Gastroesophageal sphincter (tissue), 4 donors: ENCODE results near the gene MMP11. TPM values are rescaled to one million over a fixed set of nuclear protein-coding genes. Genes with fewer than 3 reads are reported as not detected.

ENCODE experiments used
- ATAC-seq: fragments of 150-250 bp; one replicate; pipeline ENCODE4 v1.9.1; 2016; ENCODE audit warnings: mild to moderate bottlenecking, moderate library complexity
- H3K27ac ChIP-seq, 4 donors: fragments of 200-600 bp; sonication (generic) in 3 of 4; 1 replicate in 3 of 4; 2 replicates in 1 of 4; pipeline ENCODE4 v1.5.1; 2016 to 2019
- H3K27me3 ChIP-seq: fragments of 200-600 bp; sonication (generic); one replicate; pipeline ENCODE4 v1.5.1; 2019
- H3K36me3 ChIP-seq, 2 donors: fragments of 200-600 bp; sonication (generic); one replicate each; pipeline ENCODE4 v1.5.1; 2019; ENCODE audit warnings: control low read depth in 1 of 2
- H3K4me1 ChIP-seq, 3 donors: fragments of 200-600 bp; sonication (generic); 1 replicate in 2 of 3; 2 replicates in 1 of 3; pipeline ENCODE4 v1.5.1; 2016 to 2019; ENCODE audit warnings: control low read depth in 2 of 3
- H3K4me3 ChIP-seq, 2 donors: fragments of 200-600 bp; sonication (generic); one replicate each; pipeline ENCODE4 v1.5.1; 2019; ENCODE audit warnings: mild to moderate bottlenecking in 1 of 2, moderate library complexity in 1 of 2
- H3K9me3 ChIP-seq, 3 donors: fragments of 200-600 bp; sonication (generic); one replicate each; pipeline ENCODE4 v1.5.1; 2017 to 2019; ENCODE audit warnings: control low read depth in 2 of 3
- EP300 ChIP-seq: sonication (generic); formaldehyde crosslinking; IDR thresholded peaks from one replicate; pipeline ENCODE4 v1.6.1; 2017; ENCODE audit warnings: antibody characterized with exemption, mild to moderate bottlenecking
- POLR2A ChIP-seq, 2 donors: fragments of 450-650 bp; IDR thresholded peaks; one replicate each; pipeline ENCODE4 v1.6.1; 2017; ENCODE audit warnings: antibody characterized with exemption in 2 of 2, mild to moderate bottlenecking in 2 of 2, moderate library complexity in 1 of 2
- POLR2AphosphoS5 ChIP-seq: sonication (generic); formaldehyde crosslinking; IDR thresholded peaks from one replicate; pipeline ENCODE4 v1.6.1; 2017; ENCODE audit warnings: antibody characterized with exemption
- WGBS, 2 donors: methylation state at CpG; one replicate each; pipeline ENCODE4 v1.1.5; 2018; ENCODE audit warnings: low coverage in 1 of 2; 5-methylcytosine and 5-hydroxymethylcytosine counted together
- total RNA-seq, 4 donors: library from RNA; depleted of rRNA; stranded (reverse); fragments of >200 nt; gene quantifications; one replicate each; pipeline ENCODE4 v1.1.0, GENCODE V29; 2016
- TF ChIP-seq, protein P1 (sequence below), 4 experiments: fragments of 200-600 bp in 2 of 4; fragments of 450-650 bp in 2 of 4; sonication (generic) in 1 of 4; IDR thresholded peaks; one replicate each; pipeline ENCODE4 v1.5.1; 2017 to 2019; ENCODE audit warnings: antibody characterized with exemption in 4 of 4, mild to moderate bottlenecking in 2 of 4, moderate library complexity in 2 of 4

Gene MMP11
- total RNA-seq, 4 donors from 2014 or later: 2.3 to 11.0 (median 9.7) TPM

DNA sequence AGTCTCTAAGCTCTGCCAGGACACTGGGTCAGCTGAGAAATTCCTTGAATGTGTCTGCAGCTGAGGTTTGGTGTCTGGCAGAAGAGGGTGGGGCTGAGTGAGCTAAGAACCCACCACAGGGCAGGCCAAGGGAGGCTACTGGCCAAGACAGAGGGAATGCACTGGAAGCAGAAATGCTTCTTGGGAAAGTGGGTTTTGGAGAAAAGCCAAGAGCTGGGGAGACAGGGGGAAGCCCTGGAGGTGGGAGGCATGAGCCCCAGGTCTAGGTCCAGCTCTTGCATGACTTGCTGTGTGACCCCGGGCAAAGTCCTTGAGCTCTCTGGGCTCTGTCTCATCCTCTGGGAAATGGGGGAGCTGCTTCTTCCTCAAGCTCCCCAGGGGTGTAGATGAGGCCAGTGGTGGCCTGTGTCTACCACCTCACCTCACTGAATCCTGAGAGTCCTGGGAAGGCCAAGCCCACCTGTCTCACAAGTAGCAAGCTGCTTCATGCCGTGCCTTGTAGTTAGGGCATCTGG lies 2.3 kb downstream of the MMP11 start:
- no peaks in the 10 kb centered on the region for H3K9me3 ChIP-seq
- peaks cover 0 to 9% of the 10 kb centered on the region in 2 donors for H3K36me3 ChIP-seq
- no peak for ATAC-seq
- peak overlapping the region in 3 of 4 donors; percentile 24 to 26 (median 24) for H3K27ac ChIP-seq
- H3K4me1 ChIP-seq: peaks cover 0 to 68% (median 21%) of the 10 kb centered on the region in 3 donors
- H3K27me3 ChIP-seq: no peaks in the 10 kb centered on the region
- no peak overlapping the region for H3K4me3 ChIP-seq
- no peak for TF ChIP-seq EP300
- TF ChIP-seq POLR2A (IDR thresholded peaks at IDR 0.05): no peak
- 75 to 100% methylated on average over 1 to 2 of the region's 2 CpGs for WGBS, 2 donors

DNA sequence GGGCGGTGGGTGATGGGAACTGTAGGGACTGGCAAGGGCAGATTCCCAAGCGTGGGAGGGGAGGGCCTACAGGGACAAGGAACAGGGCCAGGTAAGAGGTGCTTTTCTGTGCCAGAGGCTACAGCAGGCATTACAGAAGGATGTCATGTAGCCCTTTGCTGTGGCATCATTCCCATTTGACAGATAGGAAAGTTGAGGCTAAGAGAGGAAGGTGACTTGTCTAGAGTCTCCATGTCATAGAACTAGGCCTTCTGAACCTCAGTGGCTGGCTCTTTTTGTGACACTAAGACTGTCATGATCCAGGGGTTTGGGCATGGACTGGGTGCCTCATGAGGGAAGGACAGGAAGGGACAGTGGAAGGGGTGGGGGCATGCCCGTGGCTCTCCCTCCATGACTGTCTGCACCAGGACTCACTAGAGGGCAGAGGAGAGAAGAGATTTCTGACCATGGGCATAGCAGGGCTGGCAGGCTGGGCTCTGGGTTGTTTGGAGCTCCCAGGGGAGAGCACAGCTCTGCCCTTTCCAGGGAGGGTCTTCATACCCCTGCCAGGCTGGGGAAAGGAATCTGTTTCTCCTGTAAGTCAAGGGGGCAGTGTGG lies 3.2 kb downstream of the MMP11 start:
- peaks cover 0 to 18% of the 10 kb centered on the region in 2 donors for H3K36me3 ChIP-seq
- no peaks in the 10 kb centered on the region for H3K27me3 ChIP-seq
- H3K4me3 ChIP-seq: no peak overlapping the region
- TF ChIP-seq POLR2AphosphoS5 (no peak), EP300 (no peak), POLR2A (IDR thresholded peaks at IDR 0.05) (no peak)
- TF ChIP-seq, protein P1, sequence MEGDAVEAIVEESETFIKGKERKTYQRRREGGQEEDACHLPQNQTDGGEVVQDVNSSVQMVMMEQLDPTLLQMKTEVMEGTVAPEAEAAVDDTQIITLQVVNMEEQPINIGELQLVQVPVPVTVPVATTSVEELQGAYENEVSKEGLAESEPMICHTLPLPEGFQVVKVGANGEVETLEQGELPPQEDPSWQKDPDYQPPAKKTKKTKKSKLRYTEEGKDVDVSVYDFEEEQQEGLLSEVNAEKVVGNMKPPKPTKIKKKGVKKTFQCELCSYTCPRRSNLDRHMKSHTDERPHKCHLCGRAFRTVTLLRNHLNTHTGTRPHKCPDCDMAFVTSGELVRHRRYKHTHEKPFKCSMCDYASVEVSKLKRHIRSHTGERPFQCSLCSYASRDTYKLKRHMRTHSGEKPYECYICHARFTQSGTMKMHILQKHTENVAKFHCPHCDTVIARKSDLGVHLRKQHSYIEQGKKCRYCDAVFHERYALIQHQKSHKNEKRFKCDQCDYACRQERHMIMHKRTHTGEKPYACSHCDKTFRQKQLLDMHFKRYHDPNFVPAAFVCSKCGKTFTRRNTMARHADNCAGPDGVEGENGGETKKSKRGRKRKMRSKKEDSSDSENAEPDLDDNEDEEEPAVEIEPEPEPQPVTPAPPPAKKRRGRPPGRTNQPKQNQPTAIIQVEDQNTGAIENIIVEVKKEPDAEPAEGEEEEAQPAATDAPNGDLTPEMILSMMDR (IDR thresholded peaks at IDR 0.05): no peak
- 93 to 100% methylated on average over 1 to 2 of the region's 3 CpGs for WGBS, 2 donors
- H3K9me3 ChIP-seq: no peaks in the 10 kb centered on the region
- ATAC-seq: no peak
- H3K27ac ChIP-seq: peak overlapping the region in 2 of 4 donors; percentile 24
- peaks cover 0 to 62% (median 21%) of the 10 kb centered on the region in 3 donors for H3K4me1 ChIP-seq

DNA sequence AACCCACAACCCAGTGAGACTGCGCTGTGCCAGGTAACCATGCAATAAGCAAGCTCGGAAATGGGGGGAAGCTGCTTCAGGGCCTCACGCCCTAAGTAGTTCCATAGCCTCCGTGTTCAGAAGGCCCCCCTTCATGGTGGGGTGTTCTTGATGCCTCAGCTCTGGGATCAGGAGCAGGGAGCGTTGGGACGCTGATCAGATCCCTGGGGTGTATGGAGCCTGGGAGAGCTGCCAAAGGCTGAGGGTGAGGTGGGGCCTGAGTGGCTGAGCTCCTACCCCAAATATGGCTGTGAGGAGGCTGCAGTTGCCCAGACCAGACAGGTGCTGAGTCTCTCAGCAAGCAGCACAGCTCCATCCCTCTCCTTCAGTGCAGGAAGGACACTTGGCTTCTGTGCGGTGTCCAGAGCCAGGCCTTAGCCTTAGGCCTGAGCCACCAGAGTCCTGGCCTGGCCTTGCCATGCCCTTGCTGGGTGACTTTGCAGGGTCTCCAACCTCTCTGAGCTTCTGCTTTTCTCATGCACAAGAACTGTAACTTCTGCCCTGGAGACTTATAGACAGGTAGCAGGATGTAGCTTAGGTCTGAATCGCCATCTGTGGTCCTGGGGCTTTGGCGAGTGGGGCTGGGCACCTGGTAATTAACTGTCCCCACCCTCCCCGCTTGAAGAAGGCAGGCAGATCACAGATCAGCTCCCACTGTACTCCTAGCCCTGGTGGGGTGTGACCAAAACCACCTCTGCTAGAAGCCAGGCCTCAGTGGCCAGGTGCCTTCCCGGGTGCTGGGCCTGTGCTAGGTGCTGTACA lies 5.3 kb downstream of the MMP11 start:
- Histone ChIP-seq H3K27me3 (no peaks in the 10 kb centered on the region), H3K4me3 (no peak overlapping the region), H3K4me1 (peaks cover 0 to 44% (median 18%) of the 10 kb centered on the region in 3 donors), H3K9me3 (no peaks in the 10 kb centered on the region), H3K27ac (peak overlapping the region in 3 of 4 donors; percentile 32 to 67 (median 57)), H3K36me3 (peaks cover 0 to 21% of the 10 kb centered on the region in 2 donors)
- WGBS, 2 donors: 38 to 80% methylated on average over 3 to 4 of the region's 11 CpGs
- ATAC-seq: peak; percentile 37
- no peak for TF ChIP-seq POLR2A (IDR thresholded peaks at IDR 0.05)
- TF ChIP-seq, protein P1 (IDR thresholded peaks at IDR 0.05): no peak

DNA sequence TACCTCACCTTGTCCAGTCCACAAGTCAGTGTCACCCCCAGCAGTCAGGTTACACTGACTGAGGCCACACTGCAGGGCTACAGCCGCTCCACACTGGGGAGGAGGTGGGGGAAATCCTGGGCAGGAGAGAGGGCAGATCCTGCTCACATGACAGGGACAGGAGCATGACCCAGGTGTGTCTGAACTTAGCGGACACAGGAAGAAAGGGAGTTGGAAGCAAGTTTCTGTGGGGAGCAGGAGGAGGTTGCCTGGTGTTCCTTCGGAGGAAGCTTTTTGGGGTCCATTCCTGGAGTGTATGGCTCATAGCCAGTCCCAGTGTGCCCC lies 5.9 kb downstream of the MMP11 start:
- H3K27me3 ChIP-seq: no peaks in the 10 kb centered on the region
- no peak for ATAC-seq
- 40 to 60% methylated on average over 1 to 2 of the region's 3 CpGs for WGBS, 2 donors
- H3K36me3 ChIP-seq: peaks cover 0 to 21% of the 10 kb centered on the region in 2 donors
- TF ChIP-seq POLR2A (IDR thresholded peaks at IDR 0.05): no peak
- peaks cover 0 to 38% (median 14%) of the 10 kb centered on the region in 3 donors for H3K4me1 ChIP-seq
- peak overlapping the region in 1 of 4 donors; percentile 67 for H3K27ac ChIP-seq
- no peaks in the 10 kb centered on the region for H3K9me3 ChIP-seq
- no peak overlapping the region for H3K4me3 ChIP-seq

DNA sequence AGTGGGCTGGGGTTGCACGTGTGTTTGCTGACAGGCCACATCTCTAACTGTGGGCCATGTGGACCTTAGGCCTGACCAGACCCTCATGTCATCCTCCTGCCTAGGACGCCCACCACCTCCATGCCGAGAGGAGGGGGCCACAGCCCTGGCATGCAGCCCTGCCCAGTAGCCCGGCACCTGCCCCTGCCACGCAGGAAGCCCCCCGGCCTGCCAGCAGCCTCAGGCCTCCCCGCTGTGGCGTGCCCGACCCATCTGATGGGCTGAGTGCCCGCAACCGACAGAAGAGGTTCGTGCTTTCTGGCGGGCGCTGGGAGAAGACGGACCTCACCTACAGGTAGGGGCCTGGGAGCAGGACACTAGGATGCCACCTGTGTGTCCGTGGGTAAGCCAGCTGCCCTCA lies 6.4 kb downstream of the MMP11 start:
- Histone ChIP-seq H3K9me3 (no peaks in the 10 kb centered on the region), H3K4me3 (no peak overlapping the region), H3K36me3 (peaks cover 0 to 21% of the 10 kb centered on the region in 2 donors), H3K27ac (peak overlapping the region in 1 of 4 donors; percentile 67), H3K4me1 (peaks cover 0 to 32% (median 9%) of the 10 kb centered on the region in 3 donors), H3K27me3 (no peaks in the 10 kb centered on the region)
- TF ChIP-seq, protein P1 (IDR thresholded peaks at IDR 0.05): no peak
- no peak for TF ChIP-seq EP300
- no peak for TF ChIP-seq POLR2A (IDR thresholded peaks at IDR 0.05)
- TF ChIP-seq POLR2AphosphoS5: no peak
- no peak for ATAC-seq
- no CpG with 5 or more reads among the region's 16 CpGs for whole genome bisulfite sequencing, 2 donors
